GM19351 (cell line): ENCODE data around the gene DOCK11.

Experiments used
- ATAC-seq: cut with Tn5 transposase; IDR thresholded peaks from one replicate; pipeline ENCODE4 v1.9.1; 2021; ENCODE audit warnings: mild to moderate bottlenecking, moderate library complexity; ENCODE audit not compliant: unreplicated experiment

The DOCK11 gene

GRCh38 chrX:118626346-118626745, 130.7 kb downstream of the DOCK11 start:
- ATAC-seq, result no peak

DNA sequence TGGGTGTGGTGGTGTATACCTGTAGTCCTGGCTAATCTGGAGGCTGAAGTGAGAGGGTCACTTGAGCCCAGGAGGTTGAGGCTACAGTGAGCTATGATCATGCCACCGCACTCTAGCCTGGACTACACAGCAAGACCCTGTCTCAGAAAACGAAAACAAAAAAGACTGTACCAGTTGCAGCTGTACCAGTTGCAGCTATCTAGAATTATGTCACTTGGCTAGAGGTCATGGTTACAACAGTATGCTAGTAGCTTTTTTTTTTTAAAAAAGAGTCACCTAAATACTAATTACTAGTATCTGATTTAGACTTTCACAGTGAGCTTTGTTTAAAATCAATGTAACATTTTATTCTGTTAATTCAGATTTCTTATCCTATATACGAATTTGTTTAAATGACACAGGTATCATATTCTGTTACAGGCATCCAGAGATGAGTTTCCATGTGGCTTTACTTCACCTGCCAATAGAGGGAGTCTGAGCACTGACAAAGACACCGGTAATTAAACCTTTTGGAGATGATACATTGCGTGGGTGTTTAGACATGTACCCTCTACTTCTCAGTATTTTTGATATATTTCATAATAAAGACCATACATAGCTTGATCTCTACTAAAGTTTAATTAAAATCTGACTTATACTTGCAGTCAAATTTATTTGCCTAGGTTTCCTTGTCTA, 131.6 kb downstream of the DOCK11 start:
- peak; percentile 41 for ATAC-seq

- ATAC-seq, result no peak
Observed at GRCh38 chrX:118630848-118631247, 135.2 kb downstream of the DOCK11 start.

- peak; percentile 73 for ATAC-seq
Observed at GRCh38 chrX:118631586-118631985, 136.0 kb downstream of the DOCK11 start.

DNA sequence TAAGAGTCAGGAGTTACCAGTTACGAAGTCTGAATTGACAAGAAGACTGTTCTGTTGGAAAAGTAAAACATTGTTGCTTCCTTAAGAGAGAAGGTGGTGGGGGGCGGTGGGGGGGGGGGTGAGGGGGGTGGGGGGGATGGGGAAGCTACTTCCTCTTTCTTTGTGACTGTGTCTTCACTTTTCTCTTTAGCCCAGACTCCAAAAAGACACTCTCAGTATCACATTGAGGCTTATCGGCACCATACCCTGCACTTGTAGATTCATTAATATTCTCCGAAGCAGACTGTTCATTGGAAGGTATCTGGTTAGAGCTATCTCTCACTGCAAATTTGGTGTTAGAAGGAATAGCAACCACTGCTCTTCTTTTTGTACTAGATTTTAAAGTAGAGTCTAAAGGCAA, 137.2 kb downstream of the DOCK11 start:
- ATAC-seq, result peak; percentile 62

GRCh38 chrX:118633530-118633929, 137.9 kb downstream of the DOCK11 start:
- no peak for ATAC-seq

DNA sequence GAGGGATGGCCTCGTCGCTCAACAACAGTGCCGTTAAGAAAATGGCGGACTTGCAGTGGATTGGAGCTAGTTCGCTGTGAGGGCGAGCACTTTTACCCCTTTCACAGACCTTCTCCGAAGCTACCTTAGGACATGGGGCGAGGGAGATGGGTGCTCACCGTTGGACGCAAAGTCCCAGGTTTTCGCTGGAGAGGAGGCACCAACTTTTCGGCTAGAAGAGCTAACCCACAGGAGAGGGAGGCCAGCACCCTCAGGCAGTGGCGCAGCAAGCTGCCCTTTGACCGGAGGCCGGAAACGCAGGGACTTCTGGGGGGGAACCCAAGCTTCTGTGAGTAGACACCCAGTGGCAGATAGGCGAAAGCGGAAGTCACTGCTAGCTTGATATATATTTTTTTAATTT, 138.7 kb downstream of the DOCK11 start:
- no peak for ATAC-seq

DNA sequence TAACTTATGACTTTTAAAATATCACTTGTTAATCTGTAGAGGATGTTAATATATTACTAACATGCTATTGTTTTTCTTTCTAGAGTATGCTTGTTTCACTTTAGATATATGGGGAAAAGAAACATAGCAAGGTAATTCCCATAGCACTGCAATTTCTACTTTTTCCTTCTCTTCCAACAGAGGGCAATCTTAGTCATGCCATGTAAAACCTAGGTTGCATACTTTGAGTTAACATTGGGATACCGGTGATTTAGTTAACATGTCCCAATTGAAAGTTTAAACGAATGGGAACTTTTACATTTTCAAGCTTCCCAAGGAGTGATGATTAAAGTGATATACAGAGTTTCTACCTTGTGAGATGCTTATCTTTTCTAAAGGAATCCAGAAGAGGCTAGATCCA, 142.4 kb downstream of the DOCK11 start:
- no peak for ATAC-seq

DNA sequence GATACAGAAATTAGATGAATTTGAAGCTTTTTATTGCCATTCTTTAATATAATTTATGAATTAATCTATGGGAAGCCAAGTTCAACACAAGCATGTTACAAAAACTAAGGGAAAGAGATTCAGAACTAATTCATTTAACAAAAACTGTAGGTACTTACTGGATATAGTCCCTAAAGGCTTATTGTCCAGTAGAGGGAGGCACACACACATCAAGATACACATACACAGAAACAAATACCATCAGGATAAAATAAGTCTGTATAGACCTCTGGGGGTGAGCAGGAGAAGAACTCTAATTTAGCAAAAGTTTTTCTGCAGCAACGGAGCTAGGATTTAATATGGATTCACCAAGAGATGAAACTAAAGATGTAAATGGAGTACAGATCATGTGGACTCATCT, 148.8 kb downstream of the DOCK11 start:
- no peak for ATAC-seq

DNA sequence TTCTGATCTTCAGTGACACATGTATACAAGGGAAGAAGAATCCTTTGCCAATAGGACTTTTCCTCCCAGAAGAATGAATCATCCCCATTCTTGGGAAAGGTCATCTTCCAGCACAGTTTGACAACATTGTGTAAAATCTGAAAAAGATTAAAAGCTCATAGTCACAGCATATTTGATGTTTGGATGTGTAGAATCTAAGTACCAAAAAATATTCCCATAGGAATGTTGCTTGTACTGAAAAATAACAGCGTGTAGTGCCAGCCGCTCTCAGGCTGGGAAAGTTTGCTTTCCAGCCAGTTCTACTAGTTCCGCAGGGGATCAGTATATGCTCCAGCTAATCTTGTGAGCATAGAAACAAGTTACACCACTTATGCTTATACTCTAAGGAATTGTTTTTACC, 157.1 kb downstream of the DOCK11 start:
- no peak for ATAC-seq

- ATAC-seq, result no peak
Observed at GRCh38 chrX:118654331-118654730, 158.7 kb downstream of the DOCK11 start.

GRCh38 chrX:118655561-118656246, 160.1 kb downstream of the DOCK11 start:
- no peak for ATAC-seq

DNA sequence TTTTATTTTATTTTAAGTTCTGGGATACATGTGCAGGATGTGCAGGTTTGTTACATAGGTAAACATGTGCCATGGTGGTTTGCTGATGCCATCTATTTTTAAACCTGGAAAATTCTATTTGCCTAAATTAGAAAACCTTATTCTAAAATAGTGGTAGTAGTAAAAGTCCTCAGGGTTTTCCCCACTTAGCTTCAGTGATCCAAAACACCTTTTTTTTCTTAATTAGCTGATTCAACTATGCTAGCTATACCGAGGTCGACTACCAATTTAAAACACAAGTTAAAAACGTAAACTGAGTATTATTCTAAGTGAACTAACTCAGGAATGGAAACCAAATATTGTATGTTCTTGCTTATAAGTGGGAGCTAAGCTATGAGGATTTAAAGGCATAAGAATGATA, 161.8 kb downstream of the DOCK11 start:
- no peak for ATAC-seq

DNA sequence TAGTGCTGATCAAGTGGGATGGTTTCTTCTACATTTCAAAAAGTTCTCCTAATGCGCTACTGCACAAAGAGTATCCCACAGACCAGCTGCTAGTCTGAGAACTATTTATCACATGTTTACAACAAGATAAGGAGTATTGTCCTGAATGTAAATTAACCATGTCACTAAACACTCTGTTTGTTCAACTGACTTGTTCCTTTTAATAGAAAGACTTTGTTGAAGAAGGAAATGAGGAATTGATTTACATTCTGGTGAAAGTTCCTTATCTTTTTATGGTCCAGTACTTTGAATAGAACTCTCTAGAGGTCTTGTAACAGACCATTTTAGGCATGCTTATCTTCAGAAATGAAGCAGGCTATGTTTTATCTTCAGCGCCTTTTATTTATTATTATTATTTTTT, 164.5 kb downstream of the DOCK11 start:
- ATAC-seq, result no peak

GRCh38 chrX:118665204-118665603, 169.6 kb downstream of the DOCK11 start:
- no peak for ATAC-seq

DNA sequence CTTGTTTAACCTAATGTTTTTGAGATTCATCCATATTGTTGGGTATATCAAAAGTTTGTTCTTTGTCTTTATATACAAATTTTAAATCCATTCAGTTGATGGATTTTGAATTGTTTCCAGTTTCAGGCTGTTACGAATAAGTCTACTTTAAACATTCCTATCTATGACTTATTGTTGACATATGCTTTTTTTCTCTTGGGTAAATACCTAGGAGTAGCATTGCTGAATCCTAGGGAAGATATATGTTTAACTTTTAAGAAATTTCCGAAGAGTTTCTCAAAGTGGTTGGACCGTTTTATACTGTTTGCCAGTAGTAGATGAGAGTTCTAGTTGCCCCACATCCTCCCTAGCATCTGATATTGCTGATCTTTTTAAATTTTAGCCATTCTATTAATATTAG, 170.9 kb downstream of the DOCK11 start:
- no peak for ATAC-seq

GRCh38 chrX:118669435-118669834, 173.8 kb downstream of the DOCK11 start:
- ATAC-seq, result no peak

DNA sequence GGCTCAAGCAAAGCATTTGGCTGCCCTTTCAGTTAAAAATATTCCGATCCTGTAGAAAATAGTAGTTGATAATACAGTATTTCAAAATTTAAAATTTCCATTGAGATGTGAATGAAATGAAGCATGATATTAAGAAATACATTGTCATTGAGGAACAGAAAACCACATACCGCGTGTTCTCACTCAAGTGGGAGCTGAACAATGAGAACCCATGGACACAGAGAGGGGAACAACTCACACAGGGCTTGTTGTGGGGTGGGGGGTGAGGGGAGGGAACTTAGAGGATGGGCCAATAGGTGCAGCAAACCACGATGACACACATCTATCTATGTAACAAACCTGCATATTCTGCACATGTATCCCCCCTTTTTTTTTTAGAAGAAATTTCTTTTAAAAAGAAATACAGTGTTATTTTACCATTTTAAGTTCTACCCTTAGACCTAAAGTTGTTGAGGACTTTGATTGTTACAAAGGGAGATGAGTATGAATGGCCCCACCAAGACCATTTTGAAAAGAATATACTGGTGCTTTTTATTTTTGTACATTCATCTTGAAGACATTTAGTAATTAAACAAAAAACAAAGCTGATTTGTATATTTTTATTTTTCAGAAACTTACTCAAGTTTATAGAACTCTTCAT, 179.8 kb downstream of the DOCK11 start:
- ATAC-seq, result no peak

DNA sequence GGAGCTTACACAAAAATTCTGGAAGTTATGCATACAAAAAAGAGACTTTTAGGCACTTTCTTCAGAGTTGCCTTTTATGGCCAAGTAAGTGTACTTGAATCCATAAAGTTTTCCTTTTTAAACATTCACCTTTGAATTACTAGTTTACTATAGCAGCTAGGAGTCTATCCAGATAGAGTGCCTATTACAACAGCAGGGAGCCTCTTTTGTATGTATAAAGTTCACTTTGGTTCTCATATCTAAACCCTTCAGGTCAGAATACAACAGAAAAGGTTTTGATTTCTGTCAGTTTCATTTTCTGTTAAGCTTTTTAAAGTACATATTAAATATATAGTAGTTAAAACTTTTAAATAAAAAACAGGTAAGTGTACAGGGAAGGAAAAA, 180.3 kb downstream of the DOCK11 start:
- ATAC-seq, result no peak

DNA sequence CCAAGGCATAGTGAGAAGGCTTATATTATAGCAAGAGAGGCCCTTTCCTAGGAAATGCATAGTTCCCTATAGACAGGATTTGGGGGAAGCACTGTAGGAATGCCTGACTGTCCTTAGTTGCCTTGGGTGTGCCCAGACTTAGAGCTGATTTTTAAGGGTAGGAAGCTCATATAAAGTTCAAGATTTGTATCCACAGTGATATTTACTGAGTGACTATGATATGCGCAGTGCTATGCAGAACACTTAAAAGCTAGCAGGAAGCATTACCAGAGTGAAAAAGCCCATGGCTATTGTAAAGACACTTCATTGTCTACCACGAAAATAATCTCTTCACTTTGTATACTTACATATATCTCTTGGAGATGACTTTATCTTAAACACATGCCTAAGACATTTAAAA, 181.7 kb downstream of the DOCK11 start:
- no peak for ATAC-seq

DNA sequence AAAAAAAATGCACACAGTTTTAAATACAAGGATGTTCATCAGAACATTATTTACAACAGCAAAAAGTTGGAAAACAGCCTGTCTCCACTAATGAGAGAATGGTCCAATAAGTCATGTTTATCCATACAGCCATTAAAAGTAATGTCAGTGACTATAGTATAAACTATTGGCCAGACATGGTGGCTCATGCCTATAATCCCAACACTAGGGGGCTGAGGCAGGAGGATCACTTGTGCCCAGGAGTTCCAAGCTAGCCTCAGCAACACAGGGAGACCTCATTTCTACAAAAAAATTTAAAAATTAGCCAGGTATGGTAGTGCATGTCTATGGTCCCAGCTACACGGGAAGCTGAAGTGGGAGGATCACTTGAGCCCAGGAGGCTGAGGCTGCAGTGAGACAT, 183.7 kb downstream of the DOCK11 start:
- no peak for ATAC-seq

DNA sequence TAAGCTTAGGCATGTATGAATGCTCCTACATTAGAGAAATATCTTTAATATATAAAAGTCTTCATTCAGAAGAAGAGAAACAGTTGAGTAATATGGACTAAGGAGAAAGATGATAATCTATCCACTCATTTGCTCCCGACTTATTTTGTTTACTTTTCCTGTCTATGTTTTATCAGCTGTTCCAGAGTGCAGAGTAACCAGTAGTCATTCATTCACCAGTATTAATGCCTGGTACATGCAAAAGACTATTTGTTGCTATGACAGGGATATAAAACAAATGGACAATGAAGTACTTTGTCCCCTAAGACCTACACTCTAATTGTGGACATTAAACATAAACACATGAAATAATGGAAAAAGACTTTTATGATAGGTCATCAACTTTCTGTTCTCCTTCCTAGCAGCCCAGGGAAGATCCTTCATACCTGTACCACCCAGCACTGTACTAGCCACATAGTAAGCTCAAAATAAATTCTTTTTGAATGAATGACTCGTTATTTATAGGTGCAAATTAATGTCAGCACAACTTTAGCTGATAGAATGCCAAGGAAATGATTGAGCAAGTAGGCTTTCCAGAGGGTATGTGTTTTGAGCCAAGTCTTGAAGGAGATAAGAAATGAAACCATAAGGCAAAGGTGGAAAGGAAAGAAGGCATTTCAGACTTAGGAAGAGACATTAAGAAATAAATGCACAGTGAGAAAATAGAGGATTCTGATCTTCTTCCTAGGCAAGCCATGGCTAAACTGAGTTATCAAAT, 186.8 kb downstream of the DOCK11 start:
- no peak for ATAC-seq
